Measurements from ENCODE around the gene POLR1G. TPM values are rescaled to one million over a fixed set of nuclear protein-coding genes. Genes with fewer than 3 reads are reported as not detected.
"Not testable (repeated sequence)": the region's sequence is repeated elsewhere in the genome, so short reads cannot be mapped to it uniquely, and the experiment has no call there.

POLR1G gene
- total RNA-seq, 2 donors from 2014 or later, result 11.2 to 23.6 TPM

DNA sequence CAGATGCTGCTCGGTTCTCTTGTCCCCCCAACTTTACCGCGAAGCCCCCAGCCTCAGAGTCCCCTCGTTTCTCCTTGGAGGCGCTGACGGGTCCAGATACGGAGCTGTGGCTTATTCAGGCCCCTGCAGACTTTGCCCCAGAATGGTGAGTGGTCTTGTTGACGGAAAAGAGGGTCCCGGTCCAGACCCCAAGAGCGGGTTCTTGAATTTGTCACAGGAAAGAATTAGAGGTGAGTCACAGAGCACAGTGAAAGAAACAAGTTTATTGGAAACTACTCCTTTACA lies 589 bp downstream of the POLR1G start:
- no peak for ATAC-seq (replicated peaks)
- Mint-ChIP-seq H3K27me3 (peaks cover 18% of the 10 kb centered on the region), H3K36me3 (ENCODE audit: low read depth) (peaks cover 65% of the 10 kb centered on the region), H3K9me3 (no peaks in the 10 kb centered on the region), H3K4me3 (peak overlapping the region; percentile 91), H3K4me1 (peaks cover 24% of the 10 kb centered on the region), H3K27ac (peak overlapping the region; percentile 97)

DNA sequence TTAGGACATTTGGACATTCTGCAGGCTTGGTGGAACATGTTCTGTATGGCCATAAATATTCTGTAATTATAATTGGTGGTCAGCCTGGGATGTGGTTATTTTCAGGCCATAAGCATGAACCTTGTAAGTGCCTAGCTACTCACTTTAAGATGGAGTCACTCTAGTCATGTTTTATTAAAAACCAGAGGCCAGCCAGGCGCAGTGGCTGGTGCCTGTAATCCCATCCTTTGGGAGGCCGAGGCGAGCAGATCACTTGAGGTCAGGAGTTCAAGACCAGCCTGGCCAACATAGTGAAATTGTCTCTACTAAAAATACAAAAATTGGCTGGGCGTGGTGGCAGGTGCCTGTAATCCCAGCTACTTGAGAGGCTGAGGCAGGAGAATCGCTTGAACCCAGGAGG lies 1.1 kb downstream of the POLR1G start:
- ATAC-seq (replicated peaks); H3K27ac Mint-ChIP-seq; H3K9me3 Mint-ChIP-seq: not testable (repeated sequence)
- Mint-ChIP-seq H3K4me1 (peaks cover 24% of the 10 kb centered on the region), H3K4me3 (peak overlapping the region; percentile 91), H3K36me3 (ENCODE audit: low read depth) (peaks cover 70% of the 10 kb centered on the region), H3K27me3 (peaks cover 18% of the 10 kb centered on the region)

- H3K4me3 Mint-ChIP-seq, result peak overlapping the region; percentile 91
- H3K36me3 Mint-ChIP-seq (ENCODE audit: low read depth), result peaks cover 75% of the 10 kb centered on the region
- no peak for ATAC-seq (replicated peaks)
- peaks cover 14% of the 10 kb centered on the region for H3K27me3 Mint-ChIP-seq
- H3K27ac Mint-ChIP-seq, result peak overlapping the region; percentile 83
- no peaks in the 10 kb centered on the region for H3K9me3 Mint-ChIP-seq
- peaks cover 24% of the 10 kb centered on the region for H3K4me1 Mint-ChIP-seq
Observed at GRCh38 chr19:45408121-45408520, 1.7 kb downstream of the POLR1G start.

GRCh38 chr19:45408830-45409556 lies 2.5 kb downstream of the POLR1G start:
- Mint-ChIP-seq H3K4me1 (peaks cover 24% of the 10 kb centered on the region), H3K27me3 (peaks cover 9% of the 10 kb centered on the region), H3K27ac (peak overlapping the region; percentile 83), H3K4me3 (no peak overlapping the region), H3K36me3 (ENCODE audit: low read depth) (peaks cover 80% of the 10 kb centered on the region), H3K9me3 (no peaks in the 10 kb centered on the region)
- ATAC-seq (replicated peaks), result no peak

DNA sequence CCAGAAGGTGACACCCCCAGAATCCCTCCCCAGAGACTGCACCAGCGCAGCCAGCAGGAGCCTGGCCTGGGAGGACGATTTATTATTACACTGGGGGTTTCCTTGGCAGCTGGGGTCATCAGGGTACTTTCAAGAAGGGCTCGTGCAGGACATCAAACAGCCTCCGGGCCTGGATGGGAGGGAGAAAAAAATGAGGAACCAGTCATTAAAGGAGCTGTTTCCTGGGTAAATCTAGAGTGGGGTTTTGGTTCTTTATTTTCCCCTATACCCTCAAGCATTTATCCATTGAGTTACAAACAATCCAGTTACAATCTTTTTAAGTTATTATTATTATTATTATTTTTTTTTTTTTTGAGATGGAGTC lies 3.1 kb downstream of the POLR1G start:
- Mint-ChIP-seq H3K27me3 (peaks cover 5% of the 10 kb centered on the region), H3K27ac (peak overlapping the region; percentile 83), H3K9me3 (no peaks in the 10 kb centered on the region), H3K4me1 (peaks cover 24% of the 10 kb centered on the region), H3K36me3 (ENCODE audit: low read depth) (peaks cover 80% of the 10 kb centered on the region), H3K4me3 (no peak overlapping the region)
- no peak for ATAC-seq (replicated peaks)

- not testable (repeated sequence) for H3K4me3 Mint-ChIP-seq; H3K27me3 Mint-ChIP-seq; ATAC-seq (replicated peaks); H3K27ac Mint-ChIP-seq; H3K9me3 Mint-ChIP-seq
- Mint-ChIP-seq H3K4me1 (peaks cover 24% of the 10 kb centered on the region), H3K36me3 (ENCODE audit: low read depth) (peaks cover 76% of the 10 kb centered on the region)
Observed at GRCh38 chr19:45410330-45410729, 3.9 kb downstream of the POLR1G start.

DNA sequence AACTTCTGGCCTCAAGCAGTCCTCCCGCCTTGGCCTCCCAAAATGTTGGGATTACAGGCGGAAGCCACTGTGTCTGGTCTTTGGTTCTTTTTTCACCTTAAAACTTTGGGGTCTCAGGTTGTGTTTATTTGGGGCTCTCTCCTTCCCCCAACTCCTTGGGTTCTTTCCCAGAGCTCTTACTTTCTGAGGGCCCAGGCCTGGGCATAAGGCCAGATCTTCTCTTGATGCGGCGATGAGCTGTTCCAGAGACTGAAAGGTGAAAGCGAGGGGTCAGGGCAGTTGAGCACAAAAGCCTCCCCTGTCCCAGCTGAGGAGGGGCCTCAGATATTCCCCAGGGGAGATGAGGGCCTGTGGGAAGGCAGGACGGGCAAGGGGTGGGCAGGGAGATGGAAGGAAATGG lies 7.1 kb downstream of the POLR1G start:
- H3K4me3 Mint-ChIP-seq, result no peak overlapping the region
- H3K36me3 Mint-ChIP-seq (ENCODE audit: low read depth), result peaks cover 86% of the 10 kb centered on the region
- H3K27ac Mint-ChIP-seq, result no peak overlapping the region
- H3K27me3 Mint-ChIP-seq, result no peaks in the 10 kb centered on the region
- ATAC-seq (replicated peaks), result no peak
- peaks cover 9% of the 10 kb centered on the region for H3K4me1 Mint-ChIP-seq
- no peaks in the 10 kb centered on the region for H3K9me3 Mint-ChIP-seq

DNA sequence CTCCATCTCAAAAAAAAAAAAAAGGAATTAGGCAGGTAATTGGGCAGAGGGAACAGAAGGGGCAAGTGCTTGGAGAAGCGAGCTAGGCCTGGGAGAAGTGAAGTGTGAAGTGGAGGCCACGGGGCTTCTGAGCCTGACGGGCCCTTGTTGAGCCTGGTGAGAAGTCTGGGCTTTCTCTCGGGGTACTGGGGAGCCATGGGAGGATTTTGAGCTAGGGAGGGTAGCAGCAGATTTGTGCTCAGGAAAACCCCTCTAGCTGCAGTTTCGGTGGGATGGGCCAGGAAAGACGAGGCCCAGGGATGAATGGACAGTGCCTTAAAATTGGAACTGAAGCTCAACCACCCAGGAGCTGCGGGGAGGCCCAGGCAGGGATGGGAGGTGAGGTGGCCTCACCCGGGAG lies 8.0 kb downstream of the POLR1G start:
- Mint-ChIP-seq H3K27ac (peak overlapping the region; percentile 59), H3K27me3 (no peaks in the 10 kb centered on the region), H3K9me3 (no peaks in the 10 kb centered on the region), H3K36me3 (ENCODE audit: low read depth) (peaks cover 78% of the 10 kb centered on the region), H3K4me3 (no peak overlapping the region), H3K4me1 (no peaks in the 10 kb centered on the region)
- no peak for ATAC-seq (replicated peaks)

GRCh38 chr19:45417151-45417550 lies 10.7 kb downstream of the POLR1G start:
- peaks cover 4% of the 10 kb centered on the region for H3K4me1 Mint-ChIP-seq
- no peak overlapping the region for H3K27ac Mint-ChIP-seq
- no peaks in the 10 kb centered on the region for H3K9me3 Mint-ChIP-seq
- no peaks in the 10 kb centered on the region for H3K27me3 Mint-ChIP-seq
- no peak overlapping the region for H3K4me3 Mint-ChIP-seq
- no peak for ATAC-seq (replicated peaks)
- peaks cover 73% of the 10 kb centered on the region for H3K36me3 Mint-ChIP-seq (ENCODE audit: low read depth)

DNA sequence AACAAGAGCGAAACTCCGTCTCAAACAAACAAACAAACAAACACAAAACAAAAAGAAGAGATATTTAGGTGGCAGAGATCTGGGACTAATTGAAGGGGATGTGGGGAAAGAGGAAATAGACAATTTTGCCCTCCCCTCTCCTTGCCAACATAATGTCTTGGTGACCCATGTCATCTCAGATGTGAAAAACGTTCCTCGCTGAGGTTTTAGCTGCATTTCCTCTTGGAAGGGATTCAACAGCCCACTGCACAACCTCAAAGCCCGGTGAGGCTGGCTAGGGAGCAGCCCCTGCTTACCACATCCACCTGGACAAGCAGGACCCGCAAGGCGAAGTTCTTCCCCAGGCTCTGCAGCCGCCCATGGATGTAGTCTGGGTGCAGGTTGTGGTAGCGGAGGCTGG lies 12.4 kb downstream of the POLR1G start:
- Mint-ChIP-seq H3K9me3 (no peaks in the 10 kb centered on the region), H3K27ac (no peak overlapping the region), H3K36me3 (ENCODE audit: low read depth) (peaks cover 58% of the 10 kb centered on the region), H3K4me3 (no peak overlapping the region), H3K27me3 (no peaks in the 10 kb centered on the region), H3K4me1 (peaks cover 13% of the 10 kb centered on the region)
- no peak for ATAC-seq (replicated peaks)

GRCh38 chr19:45419396-45419795 lies 13.0 kb downstream of the POLR1G start:
- peaks cover 13% of the 10 kb centered on the region for H3K4me1 Mint-ChIP-seq
- peaks cover 52% of the 10 kb centered on the region for H3K36me3 Mint-ChIP-seq (ENCODE audit: low read depth)
- ATAC-seq (replicated peaks), result no peak
- H3K9me3 Mint-ChIP-seq, result no peaks in the 10 kb centered on the region
- H3K27me3 Mint-ChIP-seq, result no peaks in the 10 kb centered on the region
- no peak overlapping the region for H3K27ac Mint-ChIP-seq
- H3K4me3 Mint-ChIP-seq, result no peak overlapping the region

DNA sequence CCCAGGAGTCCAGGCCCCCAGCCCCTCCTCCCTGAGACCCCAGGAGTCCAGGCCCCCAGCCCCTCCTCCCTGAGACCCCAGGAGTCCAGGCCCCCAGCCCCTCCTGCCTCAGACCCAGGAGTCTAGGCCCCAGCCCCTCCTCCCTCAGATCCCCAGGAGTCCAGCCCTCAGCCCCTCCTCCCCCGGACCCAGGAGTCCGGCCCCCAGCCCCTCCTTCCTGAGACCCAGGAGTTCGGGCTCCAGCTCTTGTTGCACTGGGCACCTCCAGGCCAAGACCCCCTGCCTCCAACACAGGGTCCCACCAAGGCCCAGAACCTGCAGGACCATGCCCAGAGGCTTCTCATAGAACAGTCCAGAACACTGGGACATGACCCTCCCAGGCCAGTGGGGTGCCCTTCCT lies 13.5 kb downstream of the POLR1G start:
- peak overlapping the region; percentile 12 for H3K27ac Mint-ChIP-seq
- no peaks in the 10 kb centered on the region for H3K27me3 Mint-ChIP-seq
- ATAC-seq (replicated peaks), result no peak
- H3K4me1 Mint-ChIP-seq, result peaks cover 13% of the 10 kb centered on the region
- peaks cover 47% of the 10 kb centered on the region for H3K36me3 Mint-ChIP-seq (ENCODE audit: low read depth)
- H3K4me3 Mint-ChIP-seq, result no peak overlapping the region
- no peaks in the 10 kb centered on the region for H3K9me3 Mint-ChIP-seq

DNA sequence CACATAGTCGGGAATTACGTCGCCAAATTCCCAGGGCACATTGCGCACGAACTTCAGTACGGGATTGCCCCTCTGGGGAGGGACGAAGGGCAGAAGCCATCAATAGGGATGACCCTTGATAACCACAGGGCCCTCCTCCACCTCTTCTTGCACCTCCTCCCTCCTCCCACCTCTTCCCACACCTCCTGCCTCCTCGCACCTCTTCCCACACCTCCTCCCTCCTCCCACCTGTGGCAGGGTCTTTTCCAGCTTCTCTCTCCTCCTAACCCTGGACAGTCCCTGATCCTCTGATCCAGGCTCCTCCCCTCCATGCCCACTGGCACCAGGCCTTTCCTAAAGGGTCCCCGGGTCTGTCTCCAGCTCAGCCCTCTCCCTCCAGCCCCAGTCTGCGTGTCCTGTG lies 13.9 kb downstream of the POLR1G start:
- H3K27me3 Mint-ChIP-seq, result no peaks in the 10 kb centered on the region
- peak overlapping the region; percentile 12 for H3K27ac Mint-ChIP-seq
- no peak overlapping the region for H3K4me3 Mint-ChIP-seq
- no peaks in the 10 kb centered on the region for H3K9me3 Mint-ChIP-seq
- no peak for ATAC-seq (replicated peaks)
- peaks cover 13% of the 10 kb centered on the region for H3K4me1 Mint-ChIP-seq
- peaks cover 46% of the 10 kb centered on the region for H3K36me3 Mint-ChIP-seq (ENCODE audit: low read depth)

DNA sequence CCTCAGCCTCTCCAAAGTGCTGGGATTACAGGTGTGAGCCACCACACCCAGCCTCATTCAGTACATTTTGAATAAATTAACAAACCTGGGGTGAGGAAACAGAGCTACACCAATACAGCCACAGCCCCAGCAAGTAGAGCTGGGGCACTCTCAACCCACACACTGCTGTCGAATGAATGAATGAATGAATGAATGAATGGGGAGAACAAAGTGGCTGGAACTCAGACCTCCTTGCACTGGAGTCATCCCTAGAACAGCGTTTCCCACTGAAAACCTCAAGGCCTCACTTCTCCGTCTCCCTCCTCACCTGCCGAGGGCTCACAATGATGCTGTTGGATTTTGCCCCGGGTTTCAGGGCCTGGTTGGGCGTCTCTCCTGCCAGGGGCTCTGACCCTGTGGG lies 14.4 kb downstream of the POLR1G start:
- H3K27me3 Mint-ChIP-seq, result no peaks in the 10 kb centered on the region
- H3K9me3 Mint-ChIP-seq, result no peaks in the 10 kb centered on the region
- no peak for ATAC-seq (replicated peaks)
- H3K36me3 Mint-ChIP-seq (ENCODE audit: low read depth), result peaks cover 41% of the 10 kb centered on the region
- H3K27ac Mint-ChIP-seq, result peak overlapping the region; percentile 12
- no peak overlapping the region for H3K4me3 Mint-ChIP-seq
- peaks cover 13% of the 10 kb centered on the region for H3K4me1 Mint-ChIP-seq

GRCh38 chr19:45421947-45422498 lies 15.6 kb downstream of the POLR1G start:
- H3K27me3 Mint-ChIP-seq, result no peaks in the 10 kb centered on the region
- peaks cover 30% of the 10 kb centered on the region for H3K36me3 Mint-ChIP-seq (ENCODE audit: low read depth)
- H3K27ac Mint-ChIP-seq, result peak overlapping the region; percentile 60
- ATAC-seq (replicated peaks), result no peak
- H3K4me3 Mint-ChIP-seq, result peak overlapping the region; percentile 9
- no peaks in the 10 kb centered on the region for H3K9me3 Mint-ChIP-seq
- H3K4me1 Mint-ChIP-seq, result peaks cover 13% of the 10 kb centered on the region
